Amniotic epithelial cell (primary cell): Measurements from ENCODE around the gene SH3YL1.

ENCODE experiments used
- DNase-seq: peaks from one replicate; pipeline ENCODE4 v3.0.0-alpha.2; 2010; ENCODE audit warnings: low read depth

SH3YL1 gene

GRCh38 chr2:263774-264492 lies at the start of gene SH3YL1:
TSS of gene SH3YL1 (minus strand) at chr2:264032. CDS start at chr2:263984, 48 bp downstream.
- DNase-seq, result peak; percentile 48

- DNase-seq, result no peak
These were observed 47.2 kb upstream of the SH3YL1 start for GRCh38 chr2:310994-311393.

- DNase-seq, result no peak
These were observed 46.2 kb upstream of the SH3YL1 start for GRCh38 chr2:309954-310510.

- no peak for DNase-seq
These were observed 45.5 kb upstream of the SH3YL1 start for GRCh38 chr2:309148-309953.

GRCh38 chr2:305366-305765 lies 41.5 kb upstream of the SH3YL1 start:
- DNase-seq, result no peak

GRCh38 chr2:296354-296753 lies 32.5 kb upstream of the SH3YL1 start:
- DNase-seq, result no peak

GRCh38 chr2:295090-295489 lies 31.3 kb upstream of the SH3YL1 start:
- DNase-seq, result no peak

- peak; percentile 70 for DNase-seq
These were observed 26.4 kb upstream of the SH3YL1 start for GRCh38 chr2:290090-290722.

- no peak for DNase-seq
These were observed 25.7 kb upstream of the SH3YL1 start for GRCh38 chr2:289362-290089.

GRCh38 chr2:288758-289361 lies 25.0 kb upstream of the SH3YL1 start:
- DNase-seq, result no peak

- DNase-seq, result peak; percentile 17
These were observed 24.3 kb upstream of the SH3YL1 start, which contains the start of gene ALKAL2 for GRCh38 chr2:287911-288757. TSS of gene ALKAL2 (minus strand) at chr2:288091. CDS start at chr2:287835, 256 bp downstream.

- peak; percentile 40 for DNase-seq
These were observed 23.6 kb upstream of the SH3YL1 start for GRCh38 chr2:287471-287885.

- peak; percentile 40 for DNase-seq
These were observed 23.1 kb upstream of the SH3YL1 start for GRCh38 chr2:286774-287392.

- no peak for DNase-seq
These were observed 22.2 kb upstream of the SH3YL1 start for GRCh38 chr2:286035-286434.

- DNase-seq, result peak; percentile 91
These were observed 21.7 kb upstream of the SH3YL1 start for GRCh38 chr2:285531-285930.

- no peak for DNase-seq
These were observed 21.2 kb upstream of the SH3YL1 start for GRCh38 chr2:284896-285492.

- DNase-seq, result no peak
These were observed 20.4 kb upstream of the SH3YL1 start for GRCh38 chr2:283996-284794.

- DNase-seq, result no peak
These were observed 18.8 kb upstream of the SH3YL1 start for GRCh38 chr2:282371-283263.
